ENCODE results near the gene MPC1. TPM values are rescaled to one million over a fixed set of nuclear protein-coding genes. Genes with fewer than 3 reads are reported as not detected.

MPC1 gene
- total RNA-seq, 1 donor from 2014 or later: 51.2 TPM

- ATAC-seq (no peak), DNase-seq (no peak)
- TF ChIP-seq CTCF (IDR thresholded peaks at IDR 0.05): no peak
- Histone ChIP-seq H3K36me3 (no peaks in the 10 kb centered on the region), H3K27ac (no peak overlapping the region), H3K9me3 (no peaks in the 10 kb centered on the region), H3K4me3 (no peak overlapping the region), H3K4me1 (no peaks in the 10 kb centered on the region), H3K27me3 (no peaks in the 10 kb centered on the region)
- intact Hi-C loops (cut with DNase I): loop anchor here (10.0 kb wide), 1 partner anchor 124 kb away; no protein-coding TSS in a partner anchor
Observed at GRCh38 chr6:166398348-166398747, 15.6 kb upstream of the MPC1 start.

DNA sequence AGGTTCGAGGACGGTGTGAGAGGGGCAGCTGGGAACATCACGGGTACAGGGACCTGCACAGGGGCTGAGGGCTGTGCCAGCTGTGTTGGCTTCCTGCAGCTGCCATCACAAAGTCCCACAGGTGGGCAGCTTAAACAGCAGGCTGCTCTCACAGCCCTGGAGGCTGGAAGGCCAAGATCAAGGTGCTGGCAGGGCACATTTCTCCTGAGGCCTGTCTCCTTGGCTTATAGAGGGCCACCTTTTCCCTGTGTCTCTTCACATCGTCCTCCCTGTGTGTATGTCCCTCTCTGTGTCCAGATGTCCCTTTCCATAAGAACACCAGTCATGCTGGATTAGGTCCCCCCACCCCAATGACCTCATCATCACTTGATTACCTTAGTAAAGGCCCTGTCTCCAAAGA is 15.1 kb upstream of the MPC1 start:
- Histone ChIP-seq H3K27me3 (no peaks in the 10 kb centered on the region), H3K4me1 (no peaks in the 10 kb centered on the region), H3K36me3 (no peaks in the 10 kb centered on the region), H3K9me3 (no peaks in the 10 kb centered on the region), H3K27ac (no peak overlapping the region), H3K4me3 (no peak overlapping the region)
- TF ChIP-seq CTCF (IDR thresholded peaks at IDR 0.05): no peak
- no peak for DNase-seq
- no peak for ATAC-seq
- intact Hi-C loops (cut with DNase I): loop anchor here (10.0 kb wide), 1 partner anchor 123 kb away; no protein-coding TSS in a partner anchor

DNA sequence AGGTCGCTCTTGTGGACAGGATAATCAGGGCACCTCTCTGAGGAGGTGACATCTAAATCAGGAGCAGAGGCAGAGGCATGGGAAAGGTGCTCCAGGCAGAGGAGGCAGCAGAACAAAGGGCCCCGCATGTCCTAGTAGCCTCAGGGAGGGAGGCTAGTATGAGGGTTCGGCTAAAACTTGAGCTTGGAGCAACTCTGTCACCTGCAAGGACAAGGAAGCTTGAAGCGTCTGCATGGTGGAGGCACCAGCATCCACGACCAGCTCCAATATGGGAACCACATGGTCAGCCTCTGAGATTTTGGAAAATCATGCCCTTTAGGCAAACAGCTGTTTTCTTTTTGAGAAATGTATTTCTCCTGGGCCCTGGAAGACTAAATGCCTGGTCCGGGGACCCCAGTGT is 13.0 kb upstream of the MPC1 start:
- Histone ChIP-seq H3K36me3 (no peaks in the 10 kb centered on the region), H3K27me3 (no peaks in the 10 kb centered on the region), H3K4me3 (no peak overlapping the region), H3K9me3 (no peaks in the 10 kb centered on the region), H3K4me1 (no peaks in the 10 kb centered on the region), H3K27ac (no peak overlapping the region)
- no peak for TF ChIP-seq CTCF (IDR thresholded peaks at IDR 0.05)
- intact Hi-C loops (cut with DNase I): loop anchor here (10.0 kb wide), 1 partner anchor 121 kb away; no protein-coding TSS in a partner anchor
- ATAC-seq (no peak), DNase-seq (no peak)

GRCh38 chr6:166395351-166395750 is 12.6 kb upstream of the MPC1 start:
- intact Hi-C loops (cut with DNase I): loop anchor here (10.0 kb wide), 1 partner anchor 121 kb away; no protein-coding TSS in a partner anchor
- no peaks in the 10 kb centered on the region for H3K36me3 ChIP-seq
- ATAC-seq: no peak
- DNase-seq: no peak
- no peak overlapping the region for H3K4me3 ChIP-seq
- no peaks in the 10 kb centered on the region for H3K27me3 ChIP-seq
- H3K9me3 ChIP-seq: no peaks in the 10 kb centered on the region
- H3K4me1 ChIP-seq: no peaks in the 10 kb centered on the region
- no peak for TF ChIP-seq CTCF (IDR thresholded peaks at IDR 0.05)
- H3K27ac ChIP-seq: no peak overlapping the region

DNA sequence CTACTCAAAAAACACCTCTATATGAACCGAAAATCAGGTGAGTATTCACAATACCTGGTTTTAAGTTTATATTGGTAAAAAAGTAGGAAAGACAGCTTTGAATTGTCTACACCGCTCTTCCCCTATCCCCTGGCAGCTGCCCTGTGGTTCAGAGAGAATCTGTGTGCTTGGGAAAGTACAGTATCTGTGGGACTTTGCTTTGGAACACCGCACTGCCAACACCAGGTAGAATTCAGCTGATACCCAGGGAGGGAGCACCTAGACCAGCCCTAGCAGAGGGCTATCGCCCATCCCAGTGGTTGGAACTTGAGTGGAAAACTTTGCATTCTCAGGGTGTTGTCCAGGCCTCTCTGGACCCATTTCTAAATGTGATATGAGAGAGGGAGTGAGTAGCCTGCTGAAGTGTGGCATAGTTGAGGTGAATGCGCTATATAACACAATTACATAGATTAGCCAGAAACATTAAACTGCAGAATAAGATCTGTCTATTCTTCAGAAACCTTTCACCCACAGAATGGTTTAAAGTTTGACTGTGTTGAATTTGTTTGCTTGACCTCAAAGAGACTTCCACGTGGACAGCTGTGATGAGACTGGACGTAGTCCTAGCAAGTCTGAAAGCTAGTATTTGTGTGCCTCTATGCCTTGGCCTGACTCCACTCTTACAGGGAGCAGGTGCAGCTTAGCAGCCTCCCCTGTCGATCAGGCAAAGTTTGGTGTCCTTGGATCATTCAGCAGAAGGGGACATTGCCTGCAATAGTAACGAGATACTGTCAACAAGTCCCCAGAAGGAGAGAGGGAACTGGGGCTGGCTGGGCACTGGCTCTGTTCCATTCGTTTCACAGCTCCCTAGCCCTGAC is 11.5 kb upstream of the MPC1 start:
- H3K27me3 ChIP-seq: no peaks in the 10 kb centered on the region
- no peaks in the 10 kb centered on the region for H3K4me1 ChIP-seq
- no peak overlapping the region for H3K27ac ChIP-seq
- DNase-seq (no peak), ATAC-seq (no peak)
- intact Hi-C loops (cut with DNase I): loop anchor here (10.0 kb wide), 1 partner anchor 119 kb away; no protein-coding TSS in a partner anchor
- H3K9me3 ChIP-seq: no peaks in the 10 kb centered on the region
- no peak for TF ChIP-seq CTCF (IDR thresholded peaks at IDR 0.05)
- H3K4me3 ChIP-seq: no peak overlapping the region
- H3K36me3 ChIP-seq: no peaks in the 10 kb centered on the region
